Cerebellar nuclear complex (tissue), 1 donor: Measurements from ENCODE around the gene PCDHB11.
"Not testable (repeated sequence)": the region's sequence is repeated elsewhere in the genome, so short reads cannot be mapped to it uniquely, and the experiment has no call there.

Experiments used
- DNase-seq, 2 experiments: peaks; one replicate each; lab custom pipeline; 2025; lab: John Stamatoyannopoulos, UW

PCDHB11 gene

DNA sequence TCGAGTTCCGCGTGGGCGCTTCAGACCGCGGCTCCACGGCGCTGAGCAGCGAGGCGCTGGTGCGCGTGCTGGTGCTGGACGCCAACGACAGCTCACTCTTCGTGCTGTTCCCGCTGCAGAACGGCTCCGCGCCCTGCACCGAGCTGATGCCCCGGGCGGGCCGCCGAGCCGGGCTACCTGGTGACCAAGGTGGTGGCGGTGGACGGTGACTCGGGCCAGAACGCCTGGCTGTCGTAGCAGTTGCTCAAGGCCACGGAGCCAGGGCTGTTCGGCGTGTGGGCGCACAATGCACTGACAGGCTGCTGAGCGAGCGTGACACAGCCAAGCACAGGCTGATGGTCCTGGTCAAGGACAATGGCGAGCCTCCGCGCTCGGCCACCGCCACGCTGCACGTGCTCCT, 42.1 kb downstream of the PCDHB11 start:
- DNase-seq, result no peak

DNA sequence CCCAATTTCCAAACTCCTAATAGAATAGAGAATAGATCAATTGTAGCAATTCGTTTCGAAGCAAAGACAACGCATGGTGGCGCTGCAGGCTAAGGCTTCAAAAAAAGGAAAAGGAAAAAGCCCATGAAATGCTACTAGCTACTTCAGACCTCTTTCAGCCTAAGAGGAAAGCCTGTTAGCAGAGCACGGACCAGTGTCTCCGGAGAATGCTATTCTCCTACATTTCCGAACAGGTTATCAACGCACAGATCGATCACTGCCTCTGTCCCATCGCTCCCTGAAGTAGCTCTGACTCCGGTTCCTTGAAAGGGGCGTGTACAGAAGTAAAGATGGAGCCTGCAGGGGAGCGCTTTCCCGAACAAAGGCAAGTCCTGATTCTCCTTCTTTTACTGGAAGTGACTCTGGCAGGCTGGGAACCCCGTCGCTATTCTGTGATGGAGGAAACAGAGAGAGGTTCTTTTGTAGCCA, 45.9 kb downstream of the PCDHB11 start, which contains the start of gene PCDHB15:
Gene PCDHB15, plus strand, starts transcription at position 146 of the 468 bp plus-strand sequence. Its CDS starts 184 bp downstream, at position 330.
- DNase-seq, result peak in 1 of 2 experiments; percentile 11

DNA sequence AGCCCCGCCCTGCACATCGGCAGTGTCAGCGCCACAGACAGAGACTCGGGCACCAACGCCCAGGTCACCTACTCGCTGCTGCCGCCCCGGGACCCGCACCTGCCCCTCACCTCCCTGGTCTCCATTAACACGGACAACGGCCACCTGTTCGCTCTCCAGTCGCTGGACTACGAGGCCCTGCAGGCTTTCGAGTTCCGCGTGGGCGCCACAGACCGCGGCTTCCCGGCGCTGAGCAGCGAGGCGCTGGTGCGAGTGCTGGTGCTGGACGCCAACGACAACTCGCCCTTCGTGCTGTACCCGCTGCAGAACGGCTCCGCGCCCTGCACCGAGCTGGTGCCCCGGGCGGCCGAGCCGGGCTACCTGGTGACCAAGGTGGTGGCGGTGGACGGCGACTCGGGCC, 47.5 kb downstream of the PCDHB11 start:
- not testable (repeated sequence) for DNase-seq

DNA sequence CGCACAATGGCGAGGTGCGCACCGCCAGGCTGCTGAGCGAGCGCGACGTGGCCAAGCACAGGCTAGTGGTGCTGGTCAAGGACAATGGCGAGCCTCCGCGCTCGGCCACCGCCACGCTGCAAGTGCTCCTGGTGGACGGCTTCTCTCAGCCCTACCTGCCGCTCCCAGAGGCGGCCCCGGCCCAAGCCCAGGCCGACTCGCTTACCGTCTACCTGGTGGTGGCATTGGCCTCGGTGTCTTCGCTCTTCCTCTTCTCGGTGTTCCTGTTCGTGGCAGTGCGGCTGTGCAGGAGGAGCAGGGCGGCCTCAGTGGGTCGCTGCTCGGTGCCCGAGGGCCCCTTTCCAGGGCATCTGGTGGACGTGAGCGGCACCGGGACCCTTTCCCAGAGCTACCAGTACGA, 48.0 kb downstream of the PCDHB11 start:
- DNase-seq, result not testable (repeated sequence)

DNA sequence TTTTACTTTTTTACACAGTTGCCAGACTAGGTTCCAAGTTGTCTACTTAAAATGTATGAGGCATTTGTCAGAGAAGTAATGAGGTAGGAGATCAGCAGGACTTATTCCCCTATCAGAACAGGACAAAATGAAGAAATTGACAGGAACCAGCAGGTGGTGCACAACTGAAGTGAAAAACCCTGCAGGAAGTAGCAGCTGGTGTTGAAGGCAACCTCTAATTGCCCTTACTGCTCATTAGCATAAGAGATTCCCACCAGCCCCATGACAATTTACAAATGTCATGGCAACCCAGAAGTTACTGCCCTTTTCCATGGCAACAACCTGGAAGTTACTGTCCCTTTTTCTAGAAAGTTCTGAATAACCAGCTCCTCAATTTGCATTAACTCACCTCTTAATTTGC, 51.1 kb downstream of the PCDHB11 start:
- no peak for DNase-seq
